Stimulated activated CD8-positive, alpha-beta memory T cell treated with anti-CD3 and anti-CD28 coated beads, Interleukin-2, amount 100 ng/mL, for 1 hour (primary cell): ENCODE data around the gene TMEM61.

ENCODE experiments used
- DNase-seq, 2 donors: peaks; one replicate each; pipeline ENCODE4 v3.0.0-alpha.2; 2020; ENCODE audit warnings: low read depth in 2 of 2

TMEM61 gene

DNA sequence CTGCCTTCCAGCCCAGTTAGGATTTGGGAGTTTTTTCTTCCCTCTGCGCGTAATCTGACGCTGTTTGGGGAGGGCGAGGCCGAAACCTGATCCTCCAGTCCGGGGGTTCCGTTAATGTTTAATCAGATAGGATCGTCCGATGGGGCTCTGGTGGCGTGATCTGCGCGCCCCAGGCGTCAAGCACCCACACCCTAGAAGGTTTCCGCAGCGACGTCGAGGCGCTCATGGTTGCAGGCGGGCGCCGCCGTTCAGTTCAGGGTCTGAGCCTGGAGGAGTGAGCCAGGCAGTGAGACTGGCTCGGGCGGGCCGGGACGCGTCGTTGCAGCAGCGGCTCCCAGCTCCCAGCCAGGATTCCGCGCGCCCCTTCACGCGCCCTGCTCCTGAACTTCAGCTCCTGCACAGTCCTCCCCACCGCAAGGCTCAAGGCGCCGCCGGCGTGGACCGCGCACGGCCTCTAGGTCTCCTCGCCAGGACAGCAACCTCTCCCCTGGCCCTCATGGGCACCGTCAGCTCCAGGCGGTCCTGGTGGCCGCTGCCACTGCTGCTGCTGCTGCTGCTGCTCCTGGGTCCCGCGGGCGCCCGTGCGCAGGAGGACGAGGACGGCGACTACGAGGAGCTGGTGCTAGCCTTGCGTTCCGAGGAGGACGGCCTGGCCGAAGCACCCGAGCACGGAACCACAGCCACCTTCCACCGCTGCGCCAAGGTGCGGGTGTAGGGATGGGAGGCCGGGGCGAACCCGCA lies 59.1 kb downstream of the TMEM61 start, which contains the start of gene PCSK9:
Gene PCSK9, plus strand, starts transcription at position 207 of the 741 bp plus-strand sequence. Its CDS starts 290 bp downstream, at position 497.
- DNase-seq: no peak

DNA sequence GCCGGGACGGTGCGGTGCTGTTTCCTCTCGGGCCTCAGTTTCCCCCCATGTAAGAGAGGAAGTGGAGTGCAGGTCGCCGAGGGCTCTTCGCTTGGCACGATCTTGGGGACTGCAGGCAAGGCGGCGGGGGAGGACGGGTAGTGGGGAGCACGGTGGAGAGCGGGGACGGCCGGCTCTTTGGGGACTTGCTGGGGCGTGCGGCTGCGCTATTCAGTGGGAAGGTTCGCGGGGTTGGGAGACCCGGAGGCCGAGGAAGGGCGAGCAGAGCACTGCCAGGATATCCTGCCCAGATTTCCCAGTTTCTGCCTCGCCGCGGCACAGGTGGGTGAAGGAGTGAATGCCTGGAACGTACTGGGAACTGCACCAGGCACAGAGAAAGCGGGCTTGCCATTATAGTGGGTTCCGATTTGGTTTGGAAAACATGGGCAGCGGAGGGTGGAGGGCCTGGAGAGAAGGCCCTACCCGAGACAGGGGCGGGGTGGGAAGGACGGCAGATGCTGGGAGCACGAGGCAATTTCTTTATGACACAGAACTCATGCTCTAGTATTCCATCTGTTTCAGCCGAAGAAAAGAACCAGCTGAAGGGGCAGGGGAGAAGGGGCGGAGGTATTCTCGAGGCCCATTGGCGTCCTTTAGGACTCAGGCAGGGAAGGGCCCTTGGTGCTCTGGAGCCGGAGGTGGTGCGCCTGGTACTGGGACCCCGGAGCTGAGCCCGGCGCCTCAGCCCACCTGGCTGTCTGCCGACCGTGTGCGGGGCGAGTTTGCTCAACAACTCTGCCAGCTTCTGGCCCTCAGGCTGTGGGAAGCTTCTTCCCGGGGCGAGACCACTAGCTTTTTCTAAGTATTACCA lies 59.9 kb downstream of the TMEM61 start:
- DNase-seq: no peak

DNA sequence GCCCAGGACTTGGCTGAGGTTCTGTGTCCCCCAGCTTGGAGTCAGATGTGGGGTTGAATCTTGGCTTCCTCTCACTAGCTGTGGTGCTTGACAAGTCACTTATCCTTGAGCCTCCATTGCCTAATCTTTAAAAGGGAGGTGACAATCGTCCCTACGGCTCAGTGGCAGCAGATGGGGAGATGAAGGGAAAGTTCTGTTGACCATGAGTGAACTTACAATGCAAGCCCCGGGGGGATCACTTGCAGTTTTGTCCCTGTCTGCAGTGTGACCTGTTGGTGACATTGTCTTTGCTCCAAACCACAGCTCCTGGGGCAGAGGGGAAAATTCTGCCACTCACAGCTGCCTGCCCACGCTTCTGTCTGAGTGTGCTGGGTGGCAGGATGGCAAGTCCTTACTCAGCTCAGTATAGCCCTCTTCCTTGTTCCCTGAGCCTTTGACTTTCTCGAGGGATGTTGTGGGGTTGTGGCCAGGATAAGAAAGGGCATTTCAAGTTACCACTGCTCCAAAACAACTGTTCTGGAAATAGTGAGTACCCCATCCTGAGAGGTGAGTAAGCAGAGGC lies 60.6 kb downstream of the TMEM61 start:
- DNase-seq: no peak

DNA sequence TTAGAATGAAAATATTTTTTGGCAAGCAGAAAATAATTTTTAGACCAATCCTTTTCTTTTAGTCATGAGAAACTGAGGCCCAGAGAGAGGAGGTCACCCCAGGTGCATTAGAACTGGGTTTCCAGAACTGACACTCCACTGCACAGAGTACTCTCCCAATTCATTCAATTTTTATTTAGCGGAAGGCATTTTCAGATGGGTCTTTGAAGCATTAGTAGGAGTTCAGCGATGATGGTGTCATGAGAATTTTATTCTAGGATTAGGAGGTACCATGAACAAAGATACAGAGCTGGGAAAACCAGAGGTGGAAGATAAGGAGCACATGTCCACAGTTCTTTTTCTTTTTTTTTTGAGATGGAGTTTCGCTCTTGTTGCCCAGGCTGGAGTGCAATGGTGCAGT lies 61.2 kb downstream of the TMEM61 start:
- DNase-seq: no peak
